ENCODE data around the gene SLC11A1. TPM values are rescaled to one million over a fixed set of nuclear protein-coding genes. Genes with fewer than 3 reads are reported as not detected.

The SLC11A1 gene
- total RNA-seq, 1 experiment from 2014 or later, result 0.33 TPM

DNA sequence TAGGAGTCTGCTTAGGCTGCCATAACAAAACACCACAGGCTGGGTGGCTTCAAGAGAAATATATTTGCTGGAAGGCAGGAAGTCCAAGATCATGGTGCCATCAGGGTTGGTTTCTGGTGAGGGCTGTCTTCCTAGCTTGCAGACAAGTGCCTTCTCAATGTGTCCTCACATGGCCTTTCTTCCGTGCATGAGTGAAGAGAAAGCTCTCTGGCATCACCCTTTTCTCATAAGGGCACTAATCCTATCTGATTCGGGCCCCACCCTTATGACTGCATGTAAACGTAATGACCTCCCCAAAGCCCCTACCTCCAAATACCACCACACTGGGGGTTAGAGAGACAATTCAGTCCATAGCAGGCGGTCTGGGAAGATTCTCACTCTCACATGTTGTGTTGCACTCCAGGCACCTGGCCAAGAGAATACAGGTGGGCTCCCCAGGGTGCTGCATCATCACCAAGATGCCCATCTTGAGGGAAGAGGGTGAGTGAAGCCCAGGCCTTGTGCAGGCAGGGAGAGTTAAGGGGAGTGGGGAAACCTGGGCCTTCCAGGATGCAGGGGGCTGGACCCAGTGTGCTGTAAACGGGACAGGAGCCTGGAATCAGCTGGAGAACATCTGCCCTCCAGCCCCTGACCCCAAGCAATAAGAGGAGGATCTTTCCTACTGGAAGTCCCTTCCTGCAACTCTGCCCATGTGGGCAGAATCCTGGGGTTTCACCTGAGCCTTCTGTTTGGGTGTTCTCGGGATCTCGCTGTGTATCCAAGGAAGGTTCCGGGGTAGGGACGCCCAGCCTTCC is 15.3 kb upstream of the SLC11A1 start:
- DNase-seq (ENCODE audit: low spot score), result no peak

DNA sequence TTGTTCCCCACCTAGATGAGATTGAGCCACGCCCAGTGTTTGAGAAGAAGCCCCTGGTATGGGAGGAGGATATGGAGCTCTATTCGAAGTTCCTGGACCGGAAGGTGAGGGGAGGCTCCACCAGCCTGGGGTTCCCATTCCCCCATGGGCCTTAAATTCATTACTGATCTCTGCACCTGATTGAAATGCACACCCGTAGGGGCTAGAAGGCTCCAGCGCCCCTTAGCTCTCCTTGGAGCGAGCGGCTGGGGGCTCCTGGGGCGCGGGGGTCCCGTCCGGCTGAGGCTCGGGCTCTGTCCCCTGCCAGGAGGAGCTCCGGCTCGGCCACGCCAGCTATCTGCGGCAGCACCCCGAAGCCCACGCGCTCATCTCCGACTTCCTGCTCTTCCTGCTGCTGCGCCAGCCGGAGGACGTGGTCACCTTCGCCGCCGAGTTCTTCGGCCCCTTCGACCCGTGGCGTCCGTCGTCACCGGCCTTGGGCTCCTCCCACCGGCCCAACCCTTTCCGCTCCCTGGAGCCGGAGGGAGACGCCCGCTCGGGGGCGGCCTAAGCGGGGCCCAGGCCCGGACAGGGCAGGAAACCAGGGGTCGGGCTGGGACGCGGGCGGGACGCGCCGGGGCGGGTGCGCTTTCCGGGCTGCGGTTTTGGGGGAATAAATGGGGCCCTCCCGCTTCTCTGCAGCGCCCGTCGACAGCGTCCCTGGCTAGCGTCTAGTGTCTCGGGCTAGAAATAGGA is 14.5 kb upstream of the SLC11A1 start:
- DNase-seq (ENCODE audit: low spot score), result peak; percentile 57

DNA sequence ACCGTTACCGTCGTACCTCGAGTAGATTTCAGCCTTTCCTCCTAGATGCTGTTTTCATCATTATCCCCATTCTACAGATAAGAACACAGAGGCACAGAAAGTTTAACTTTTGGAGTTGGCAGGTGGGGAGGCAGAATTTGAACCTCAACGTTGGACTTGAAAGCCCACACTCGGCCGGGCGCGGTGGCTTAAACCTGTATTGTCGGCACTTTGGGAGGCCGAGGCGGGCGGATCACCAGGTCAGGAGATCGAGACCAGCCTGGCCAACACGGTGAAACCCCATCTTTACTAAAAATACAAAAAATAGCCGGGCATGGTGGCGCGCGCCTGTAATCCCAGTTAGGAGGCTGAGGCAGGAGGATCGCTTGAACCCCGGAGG is 13.9 kb upstream of the SLC11A1 start:
- no peak for DNase-seq (ENCODE audit: low spot score)

DNA sequence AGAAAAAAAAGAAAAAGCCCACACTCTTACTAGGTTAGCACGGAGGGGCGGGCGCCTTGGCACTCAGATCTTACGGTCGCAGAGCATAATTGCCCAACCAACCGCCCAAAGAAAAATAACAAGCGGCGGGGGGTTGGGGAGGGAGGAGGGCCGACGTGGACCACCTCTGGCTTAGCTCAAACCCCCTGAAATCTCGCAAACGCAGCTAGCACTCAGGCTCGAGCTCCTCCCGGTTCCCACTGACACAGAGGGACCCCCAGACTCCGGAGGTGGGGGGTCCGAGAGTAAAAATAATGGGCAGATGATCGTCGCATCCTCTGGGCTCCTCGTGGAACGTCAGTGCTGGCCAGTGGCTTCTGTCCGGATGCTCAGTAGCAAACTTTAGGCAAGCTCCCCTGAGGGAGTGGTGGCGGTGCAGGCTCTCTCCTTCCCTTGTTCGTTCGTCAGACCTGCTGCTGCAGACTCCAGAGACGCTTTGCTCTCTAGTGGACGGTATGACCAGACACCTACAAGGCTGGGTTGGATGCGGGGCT is 13.4 kb upstream of the SLC11A1 start:
- no peak for DNase-seq (ENCODE audit: low spot score)

DNA sequence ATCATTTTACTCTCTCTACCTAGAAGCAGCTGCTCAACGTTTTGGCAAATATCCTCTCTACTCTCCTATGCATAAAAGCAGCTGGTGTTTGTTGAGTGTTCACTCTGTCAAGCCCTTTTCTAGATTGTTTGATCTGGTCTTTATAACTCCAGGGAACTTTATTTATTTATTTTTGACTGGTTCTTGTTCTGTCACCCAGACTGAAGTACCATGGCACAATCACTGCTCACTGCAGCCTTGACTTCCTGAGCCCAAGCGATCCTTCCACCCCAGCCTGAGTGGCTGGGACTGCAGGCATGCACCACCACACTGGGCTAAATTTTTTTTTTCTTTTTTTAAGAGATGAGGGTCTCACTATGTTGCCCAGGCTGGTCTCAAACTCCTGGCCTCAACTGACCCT is 12.7 kb upstream of the SLC11A1 start:
- no peak for DNase-seq (ENCODE audit: low spot score)

DNA sequence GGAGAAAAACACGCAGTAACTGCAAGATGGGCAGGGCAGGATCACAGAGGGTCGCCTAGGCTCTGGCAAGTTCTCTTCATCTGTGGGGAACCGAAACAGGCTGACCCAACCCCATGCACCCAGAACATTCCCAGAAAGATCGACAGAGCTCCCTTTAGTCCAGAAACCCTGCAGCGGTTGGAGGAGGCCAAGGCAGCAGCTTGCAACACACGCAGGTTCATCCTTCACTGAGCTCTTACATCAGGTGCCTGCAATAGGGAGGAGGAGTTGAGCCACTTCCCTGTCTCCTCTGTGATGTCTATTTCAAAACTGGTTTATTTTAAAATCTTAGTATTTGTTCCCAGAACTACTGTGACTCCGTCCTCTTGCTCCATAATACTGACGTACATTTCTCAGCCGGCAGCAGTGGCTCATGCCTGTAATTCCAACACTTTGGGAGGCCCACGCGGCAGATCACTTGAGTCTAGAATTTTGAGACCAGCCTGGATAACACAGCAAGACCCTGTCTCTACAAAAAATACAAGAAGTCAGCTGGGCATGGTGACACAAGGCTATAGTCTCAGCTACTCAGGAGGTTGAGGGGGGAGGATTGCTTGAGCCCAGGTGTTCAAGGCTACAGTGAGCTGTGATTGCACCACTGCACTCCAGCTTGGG is 11.5 kb upstream of the SLC11A1 start:
- no peak for DNase-seq (ENCODE audit: low spot score)

DNA sequence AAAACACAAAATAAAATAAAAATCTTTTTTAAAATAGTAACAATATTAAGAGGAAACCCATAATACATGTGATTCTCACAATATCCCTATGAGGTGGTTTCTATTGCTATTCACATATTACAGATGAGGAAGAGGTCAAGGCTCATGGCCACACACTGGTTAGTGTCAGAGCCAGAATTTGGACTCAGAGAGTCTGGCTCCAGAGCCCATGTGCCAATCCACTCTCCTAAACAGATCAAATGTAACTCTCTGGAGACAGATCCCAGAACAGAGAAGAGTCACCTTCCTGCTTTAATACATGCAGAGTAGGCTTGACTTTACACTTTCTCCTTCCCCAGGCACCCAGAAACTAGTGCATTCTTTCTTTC is 10.1 kb upstream of the SLC11A1 start:
- DNase-seq (ENCODE audit: low spot score), result no peak

DNA sequence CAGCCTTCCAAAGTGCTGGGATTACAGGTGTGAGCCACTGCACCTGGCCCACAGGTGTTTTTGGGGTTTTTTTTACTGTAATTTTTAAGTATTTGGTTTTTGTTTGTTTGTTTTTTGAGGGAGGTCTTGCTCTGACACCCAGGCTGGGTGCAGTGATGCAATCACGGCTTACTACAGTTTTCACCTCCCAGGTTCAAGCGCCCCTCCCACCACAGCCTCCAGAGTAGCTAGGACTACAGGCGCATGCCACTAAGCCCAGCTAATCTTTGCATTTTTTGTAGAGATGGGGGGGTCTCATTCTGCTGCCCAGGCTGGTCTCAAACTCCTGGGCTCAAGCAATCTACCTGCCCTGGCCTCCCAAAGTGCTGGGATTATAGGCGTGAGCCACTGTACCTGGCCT is 7.3 kb upstream of the SLC11A1 start:
- DNase-seq (ENCODE audit: low spot score), result no peak

DNA sequence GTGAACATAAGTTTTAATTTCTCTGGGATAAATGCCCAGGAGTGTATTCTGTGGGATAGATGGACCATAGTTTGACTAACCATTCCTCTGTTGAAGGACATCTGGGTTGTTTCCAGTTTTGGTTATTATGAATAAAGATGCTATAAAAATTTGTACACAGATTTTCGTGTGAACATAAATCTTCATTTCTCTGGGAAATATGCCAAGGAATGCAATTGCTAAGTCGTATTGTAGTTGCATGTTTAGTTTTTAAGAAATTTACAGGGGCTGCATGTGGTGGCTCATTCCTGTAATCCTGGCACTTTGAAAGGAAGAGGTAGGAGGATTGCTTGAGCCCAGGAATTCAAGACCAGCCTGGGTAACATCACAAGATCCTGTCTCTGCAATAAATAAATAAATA is 6.9 kb upstream of the SLC11A1 start:
- DNase-seq (ENCODE audit: low spot score), result no peak

DNA sequence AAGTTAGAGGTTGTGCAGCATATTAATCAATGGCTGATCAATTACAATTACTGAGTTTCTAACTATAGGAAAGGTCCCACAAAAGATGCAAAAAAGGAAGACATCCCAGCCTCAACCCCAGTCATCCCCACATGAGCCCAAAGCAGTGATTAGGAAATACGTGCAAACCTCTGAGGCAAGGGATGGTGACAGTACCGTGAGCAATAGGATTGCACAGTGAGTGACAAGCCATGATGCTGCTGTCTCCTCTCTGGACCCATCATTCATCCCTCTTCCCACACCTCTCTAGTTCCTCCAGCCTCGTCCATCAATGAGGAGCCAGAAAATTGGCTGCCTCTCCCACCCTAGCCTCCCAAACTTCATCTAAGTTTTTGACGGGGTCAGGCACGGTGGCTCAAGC is 4.0 kb upstream of the SLC11A1 start:
- no peak for DNase-seq (ENCODE audit: low spot score)

DNA sequence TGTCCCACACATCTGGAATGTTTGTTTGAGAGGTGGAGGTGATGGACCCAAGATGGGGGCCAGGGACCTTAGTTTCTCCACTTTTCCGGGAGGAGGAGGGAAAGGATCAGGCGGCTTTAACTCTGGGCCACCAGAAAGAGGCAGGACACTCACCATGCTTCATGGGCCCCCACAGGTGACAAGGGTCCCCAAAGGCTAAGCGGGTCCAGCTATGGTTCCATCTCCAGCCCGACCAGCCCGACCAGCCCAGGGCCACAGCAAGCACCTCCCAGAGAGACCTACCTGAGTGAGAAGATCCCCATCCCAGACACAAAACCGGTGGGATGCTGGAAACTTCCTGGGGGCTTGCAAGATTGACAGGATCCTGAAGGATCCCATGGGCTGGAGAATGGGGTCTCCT is 712 bp downstream of the SLC11A1 start:
- no peak for DNase-seq (ENCODE audit: low spot score)

DNA sequence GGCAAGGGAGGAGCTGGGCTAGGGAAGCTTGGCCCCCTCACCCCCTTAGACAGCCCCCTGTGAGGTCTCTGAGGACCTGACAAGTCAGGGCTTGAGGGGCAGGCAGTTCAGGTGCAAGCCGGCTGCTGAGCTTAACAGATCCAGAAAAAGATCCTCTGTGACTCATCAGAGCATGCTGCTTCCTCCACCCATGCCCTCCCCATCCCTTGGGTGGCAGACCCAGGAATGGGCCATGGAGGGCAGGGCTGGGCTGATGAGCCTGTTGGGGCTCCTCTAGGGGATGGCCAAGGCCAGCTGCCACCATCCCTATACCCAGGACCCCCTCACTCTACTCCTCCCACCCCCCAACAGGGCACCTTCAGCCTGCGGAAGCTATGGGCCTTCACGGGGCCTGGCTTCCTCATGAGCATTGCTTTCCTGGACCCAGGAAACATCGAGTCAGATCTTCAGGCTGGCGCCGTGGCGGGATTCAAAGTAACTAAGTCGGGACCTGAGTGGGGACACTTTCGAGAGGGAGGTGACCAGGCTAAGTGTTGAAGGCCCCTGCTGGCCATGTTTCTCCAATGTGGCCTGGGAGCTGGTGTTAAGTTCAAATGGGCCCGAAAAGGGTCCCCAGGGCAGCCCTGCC is 1.9 kb downstream of the SLC11A1 start:
- DNase-seq (ENCODE audit: low spot score), result peak; percentile 43

DNA sequence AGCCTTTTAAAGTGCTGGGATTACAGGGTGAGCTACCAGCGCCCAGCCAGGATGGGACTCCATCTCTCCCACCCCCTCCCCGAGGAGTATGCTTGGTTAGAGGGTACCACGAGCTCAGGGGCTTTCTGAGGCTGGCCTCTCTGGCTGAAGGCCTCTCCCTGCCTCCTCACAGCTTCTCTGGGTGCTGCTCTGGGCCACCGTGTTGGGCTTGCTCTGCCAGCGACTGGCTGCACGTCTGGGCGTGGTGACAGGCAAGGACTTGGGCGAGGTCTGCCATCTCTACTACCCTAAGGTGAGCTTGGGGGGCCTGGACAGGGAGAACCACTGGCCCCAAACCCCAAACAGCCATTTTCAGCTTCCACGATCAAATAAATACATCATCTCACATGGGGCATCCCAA is 2.9 kb downstream of the SLC11A1 start:
- no peak for DNase-seq (ENCODE audit: low spot score)

DNA sequence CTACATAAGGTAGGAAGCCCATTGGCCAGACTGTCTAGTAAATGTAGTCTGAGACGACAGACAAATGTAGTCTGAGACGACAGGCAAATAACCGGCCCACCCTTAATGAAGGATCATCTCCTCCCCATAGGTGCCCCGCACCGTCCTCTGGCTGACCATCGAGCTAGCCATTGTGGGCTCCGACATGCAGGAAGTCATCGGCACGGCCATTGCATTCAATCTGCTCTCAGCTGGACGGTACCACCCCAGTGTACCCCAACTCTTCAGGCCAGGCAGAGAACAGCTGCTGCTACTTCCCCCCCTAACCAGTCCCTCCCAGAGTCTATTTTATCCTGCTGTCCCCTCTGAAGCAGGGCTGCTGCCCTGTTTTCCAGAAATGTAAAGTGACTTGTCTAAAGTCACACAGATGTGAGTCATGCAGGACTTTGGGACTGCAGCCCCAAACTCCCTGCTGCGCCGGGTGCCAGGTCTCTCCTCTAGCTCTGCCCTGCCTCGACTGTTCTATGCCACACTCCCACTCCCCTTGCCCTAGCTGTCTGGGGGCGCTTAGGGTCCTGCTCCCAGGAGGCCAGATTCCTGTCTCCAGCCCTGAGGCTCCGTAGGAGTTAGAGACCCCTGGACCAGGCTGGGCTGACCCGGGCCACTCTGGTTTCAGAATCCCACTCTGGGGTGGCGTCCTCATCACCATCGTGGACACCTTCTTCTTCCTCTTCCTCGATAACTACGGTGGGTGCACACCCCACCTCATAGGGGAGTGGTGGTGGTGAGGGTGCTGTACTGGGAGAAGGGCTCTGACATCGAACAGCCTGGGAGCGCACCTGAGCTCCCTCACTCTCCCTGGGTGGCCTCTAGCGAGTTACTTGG is 4.7 kb downstream of the SLC11A1 start:
- DNase-seq (ENCODE audit: low spot score), result no peak

DNA sequence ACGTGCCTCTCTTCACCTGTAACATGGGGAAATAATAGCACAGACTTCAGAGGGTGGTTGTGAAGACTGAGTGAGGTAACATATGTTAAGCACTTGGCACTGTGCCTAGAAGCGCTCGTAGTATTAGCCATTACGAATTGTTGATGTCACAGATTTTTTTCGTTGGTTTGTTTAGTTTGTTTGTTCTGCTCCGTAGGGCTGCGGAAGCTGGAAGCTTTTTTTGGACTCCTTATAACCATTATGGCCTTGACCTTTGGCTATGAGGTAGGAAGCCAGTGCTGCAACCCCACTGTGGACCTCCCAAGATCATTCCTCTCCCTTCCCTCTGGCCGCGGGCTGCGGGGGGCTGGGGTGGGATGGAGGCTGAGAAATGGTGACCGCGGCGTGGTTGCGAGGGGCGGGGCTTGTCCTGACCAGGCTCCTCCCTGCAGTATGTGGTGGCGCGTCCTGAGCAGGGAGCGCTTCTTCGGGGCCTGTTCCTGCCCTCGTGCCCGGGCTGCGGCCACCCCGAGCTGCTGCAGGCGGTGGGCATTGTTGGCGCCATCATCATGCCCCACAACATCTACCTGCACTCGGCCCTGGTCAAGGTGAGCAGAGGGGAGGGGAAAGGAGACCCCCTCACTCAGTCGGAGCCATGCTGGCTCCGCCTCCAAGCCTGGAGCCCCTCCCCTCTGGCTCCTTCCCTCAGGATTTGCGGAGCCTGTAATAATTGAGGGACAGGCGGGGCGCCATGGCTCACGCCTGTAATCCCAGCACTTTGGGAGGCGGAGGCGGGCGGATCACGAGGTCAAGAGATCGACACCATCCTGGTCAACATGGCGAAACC is 5.5 kb downstream of the SLC11A1 start:
- peak; percentile 91 for DNase-seq (ENCODE audit: low spot score)

DNA sequence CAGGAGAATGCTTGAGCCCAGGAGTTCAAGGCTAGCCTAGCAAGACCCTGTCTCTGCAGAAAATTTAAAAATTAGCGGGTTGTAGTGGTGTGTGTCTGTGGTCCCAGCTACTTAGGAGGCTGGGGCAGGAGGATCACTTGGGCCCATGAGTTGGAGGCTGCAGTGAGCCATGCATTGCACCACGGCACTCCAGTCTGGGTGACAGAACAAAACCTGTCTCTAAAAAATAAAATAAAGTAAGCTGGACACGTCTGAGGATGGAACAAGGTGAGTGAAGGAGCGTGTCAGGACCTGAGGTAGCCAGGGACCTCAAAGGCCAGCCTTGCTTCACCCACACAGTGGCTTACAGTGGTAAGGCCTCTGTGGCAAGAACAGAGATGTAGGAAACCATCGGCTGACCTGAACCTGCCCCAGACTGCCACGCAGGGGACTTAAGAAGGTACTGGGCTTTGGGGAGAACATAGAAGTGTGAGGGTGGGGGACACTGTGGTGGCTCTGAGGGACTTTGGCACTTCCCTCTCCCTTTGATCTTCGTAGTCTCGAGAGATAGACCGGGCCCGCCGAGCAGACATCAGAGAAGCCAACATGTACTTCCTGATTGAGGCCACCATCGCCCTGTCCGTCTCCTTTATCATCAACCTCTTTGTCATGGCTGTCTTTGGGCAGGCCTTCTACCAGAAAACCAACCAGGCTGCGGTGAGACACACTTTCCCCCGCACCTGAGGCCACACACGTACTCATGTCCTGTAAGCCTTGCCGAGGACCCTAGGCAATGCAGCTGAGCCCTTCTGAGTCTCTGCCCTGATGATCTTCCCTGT is 7.5 kb downstream of the SLC11A1 start:
- no peak for DNase-seq (ENCODE audit: low spot score)

DNA sequence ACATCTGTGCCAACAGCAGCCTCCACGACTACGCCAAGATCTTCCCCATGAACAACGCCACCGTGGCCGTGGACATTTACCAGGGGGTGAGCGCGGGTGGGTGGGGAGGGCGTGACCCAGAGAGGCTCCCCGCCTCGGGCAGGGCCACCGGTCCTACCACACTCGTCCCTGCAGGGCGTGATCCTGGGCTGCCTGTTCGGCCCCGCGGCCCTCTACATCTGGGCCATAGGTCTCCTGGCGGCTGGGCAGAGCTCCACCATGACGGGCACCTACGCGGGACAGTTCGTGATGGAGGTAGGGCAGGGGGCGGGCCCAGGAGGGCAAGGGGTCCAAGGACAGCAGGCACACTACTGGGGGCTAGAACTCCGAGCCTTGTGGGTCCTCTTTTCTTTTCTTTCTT is 9.1 kb downstream of the SLC11A1 start:
- no peak for DNase-seq (ENCODE audit: low spot score)

DNA sequence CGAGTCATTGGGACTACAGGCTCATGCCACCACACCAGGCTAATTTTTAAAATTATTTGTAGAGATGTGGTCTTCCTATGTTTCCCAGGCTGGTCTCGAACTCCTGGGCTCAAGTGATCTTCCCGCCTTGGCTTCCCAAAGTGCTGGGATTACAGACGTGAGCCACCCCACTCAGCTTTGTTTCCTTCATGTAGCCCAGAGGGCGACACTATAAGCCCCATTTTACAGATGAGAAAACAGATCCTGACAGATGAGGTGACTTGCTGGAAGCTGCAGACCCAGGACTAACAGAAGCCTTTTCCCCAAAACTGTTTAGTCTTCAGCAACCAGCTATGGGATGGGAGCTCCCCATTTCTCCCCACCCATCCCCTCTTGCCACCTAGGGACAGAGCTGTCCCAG is 10.4 kb downstream of the SLC11A1 start:
- no peak for DNase-seq (ENCODE audit: low spot score)

DNA sequence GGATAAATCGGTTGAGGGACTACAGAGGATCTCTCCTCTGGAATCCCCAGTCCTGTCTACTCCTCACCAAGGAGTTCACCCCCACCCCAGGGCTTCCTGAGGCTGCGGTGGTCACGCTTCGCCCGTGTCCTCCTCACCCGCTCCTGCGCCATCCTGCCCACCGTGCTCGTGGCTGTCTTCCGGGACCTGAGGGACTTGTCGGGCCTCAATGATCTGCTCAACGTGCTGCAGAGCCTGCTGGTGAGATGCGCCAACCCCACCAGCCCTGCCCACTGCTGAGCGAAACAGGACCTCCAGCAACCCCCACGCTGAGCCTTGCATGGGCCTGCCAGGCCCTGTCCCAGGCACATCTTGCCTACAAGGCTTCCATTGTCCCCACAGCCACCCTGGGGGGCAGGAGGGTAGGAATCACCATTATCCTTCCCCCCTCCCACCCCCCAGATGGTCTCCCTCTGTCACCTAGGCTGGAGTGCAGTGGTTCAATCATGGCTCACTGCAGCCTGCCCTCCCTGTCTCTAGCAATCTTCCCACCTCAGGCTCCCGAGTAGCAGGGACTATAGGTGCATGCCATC is 10.9 kb downstream of the SLC11A1 start:
- DNase-seq (ENCODE audit: low spot score), result no peak

Measured in HT-29 (cell line).